Measurements from ENCODE around the gene ADCY3. TPM values are rescaled to one million over a fixed set of nuclear protein-coding genes. Genes with fewer than 3 reads are reported as not detected.

The ADCY3 gene
- total RNA-seq, 2 experiments from 2014 or later, result 46.3 to 47.9 TPM

DNA sequence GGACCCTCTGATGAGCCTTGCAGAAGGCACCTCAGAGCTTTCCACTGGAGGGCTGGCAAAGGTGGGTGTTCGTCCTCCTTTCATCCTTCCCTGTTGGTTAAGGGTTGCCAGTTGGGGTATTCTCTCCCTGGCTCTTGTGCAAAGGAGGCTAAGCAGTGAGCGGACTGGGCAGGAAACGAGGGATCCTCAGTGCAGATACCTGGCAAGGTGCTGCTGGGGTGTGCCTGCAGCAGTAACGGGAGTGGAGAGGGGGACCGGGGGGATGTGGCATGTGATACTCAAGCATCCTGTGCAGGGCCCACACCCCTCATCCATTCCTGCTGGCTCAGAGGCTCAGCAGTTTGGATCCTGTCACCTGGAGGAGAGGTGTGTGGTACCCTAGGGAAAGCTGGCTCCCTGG is 4.2 kb upstream of the ADCY3 start:
- Mint-ChIP-seq H3K4me1 (ENCODE audit: low read depth) (peaks cover 6% of the 10 kb centered on the region), H3K4me3 (no peak overlapping the region), H3K27me3 (no peaks in the 10 kb centered on the region), H3K27ac (no peak overlapping the region), H3K9me3 (no peaks in the 10 kb centered on the region), H3K36me3 (ENCODE audit: low read depth) (no peaks in the 10 kb centered on the region)
- POLR2A ChIA-PET, result interaction anchor here (0.6 to 0.7 kb wide), 2 partner anchors 147 to 548 kb away, joined by 3 to 4 read pairs; no protein-coding TSS in a partner anchor
- TF ChIP-seq, protein P1, sequence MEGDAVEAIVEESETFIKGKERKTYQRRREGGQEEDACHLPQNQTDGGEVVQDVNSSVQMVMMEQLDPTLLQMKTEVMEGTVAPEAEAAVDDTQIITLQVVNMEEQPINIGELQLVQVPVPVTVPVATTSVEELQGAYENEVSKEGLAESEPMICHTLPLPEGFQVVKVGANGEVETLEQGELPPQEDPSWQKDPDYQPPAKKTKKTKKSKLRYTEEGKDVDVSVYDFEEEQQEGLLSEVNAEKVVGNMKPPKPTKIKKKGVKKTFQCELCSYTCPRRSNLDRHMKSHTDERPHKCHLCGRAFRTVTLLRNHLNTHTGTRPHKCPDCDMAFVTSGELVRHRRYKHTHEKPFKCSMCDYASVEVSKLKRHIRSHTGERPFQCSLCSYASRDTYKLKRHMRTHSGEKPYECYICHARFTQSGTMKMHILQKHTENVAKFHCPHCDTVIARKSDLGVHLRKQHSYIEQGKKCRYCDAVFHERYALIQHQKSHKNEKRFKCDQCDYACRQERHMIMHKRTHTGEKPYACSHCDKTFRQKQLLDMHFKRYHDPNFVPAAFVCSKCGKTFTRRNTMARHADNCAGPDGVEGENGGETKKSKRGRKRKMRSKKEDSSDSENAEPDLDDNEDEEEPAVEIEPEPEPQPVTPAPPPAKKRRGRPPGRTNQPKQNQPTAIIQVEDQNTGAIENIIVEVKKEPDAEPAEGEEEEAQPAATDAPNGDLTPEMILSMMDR (IDR thresholded peaks at IDR 0.05), result no peak
- DNase-seq (no peak), ATAC-seq (no peak)
- CTCF ChIA-PET, result no interaction called here
- intact Hi-C loops (cut with micrococcal nuclease), result no loop called here

DNA sequence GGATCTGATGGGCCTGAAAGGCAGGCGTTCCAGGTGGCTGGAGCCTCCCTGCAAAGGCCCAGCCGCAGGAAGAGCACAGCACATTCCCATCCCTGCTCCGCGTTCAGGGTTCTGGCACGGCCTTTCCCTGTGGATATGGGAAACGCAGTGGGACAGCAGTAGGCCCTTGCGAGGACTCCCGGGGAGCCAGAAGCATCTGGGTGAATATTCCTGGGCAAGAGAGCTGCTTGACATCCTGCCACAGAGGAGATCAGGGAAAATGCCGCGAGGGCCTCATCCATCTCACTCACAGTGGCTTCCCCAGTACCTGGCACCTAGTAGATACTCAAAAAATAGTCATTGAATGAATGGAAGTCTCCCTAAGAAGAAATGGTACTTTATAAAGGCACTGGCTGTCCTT is 3.1 kb upstream of the ADCY3 start:
- H3K4me3 Mint-ChIP-seq, result no peak overlapping the region
- ChIA-PET POLR2A (no interaction called here), CTCF (no interaction called here)
- DNase-seq (no peak), ATAC-seq (no peak)
- H3K9me3 Mint-ChIP-seq, result no peaks in the 10 kb centered on the region
- H3K27ac Mint-ChIP-seq, result no peak overlapping the region
- intact Hi-C loops (cut with micrococcal nuclease), result no loop called here
- TF ChIP-seq, protein P1 (IDR thresholded peaks at IDR 0.05), result no peak
- H3K27me3 Mint-ChIP-seq, result no peaks in the 10 kb centered on the region
- H3K4me1 Mint-ChIP-seq (ENCODE audit: low read depth), result peaks cover 18% of the 10 kb centered on the region
- H3K36me3 Mint-ChIP-seq (ENCODE audit: low read depth), result peaks cover 5% of the 10 kb centered on the region

DNA sequence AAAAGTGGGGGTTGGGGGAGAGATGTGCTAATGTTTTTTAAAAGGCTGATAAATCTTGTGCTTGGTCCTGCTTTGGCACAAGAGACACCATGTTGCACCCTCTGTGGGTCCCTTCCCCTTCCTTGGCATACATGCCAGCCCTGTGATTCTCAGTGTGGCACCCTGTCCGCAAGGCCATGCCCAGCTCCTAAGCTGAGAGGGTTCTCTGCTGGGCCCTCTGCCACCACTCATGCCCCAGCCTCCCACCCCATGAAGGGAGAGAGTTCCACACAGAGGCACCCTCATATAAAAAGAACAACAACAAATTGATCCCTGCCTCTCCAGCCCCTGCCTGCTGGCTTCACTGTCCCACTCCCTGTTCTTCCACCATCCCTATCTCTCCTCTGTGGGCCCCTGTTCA is 2.5 kb upstream of the ADCY3 start:
- POLR2A ChIA-PET, result no interaction called here
- TF ChIP-seq, protein P1 (IDR thresholded peaks at IDR 0.05), result no peak
- intact Hi-C loops (cut with micrococcal nuclease), result no loop called here
- H3K9me3 Mint-ChIP-seq, result no peaks in the 10 kb centered on the region
- CTCF ChIA-PET, result no interaction called here
- H3K4me3 Mint-ChIP-seq, result no peak overlapping the region
- H3K27ac Mint-ChIP-seq, result no peak overlapping the region
- no peaks in the 10 kb centered on the region for H3K27me3 Mint-ChIP-seq
- no peak for DNase-seq
- H3K36me3 Mint-ChIP-seq (ENCODE audit: low read depth), result peaks cover 11% of the 10 kb centered on the region
- ATAC-seq, result no peak
- peaks cover 24% of the 10 kb centered on the region for H3K4me1 Mint-ChIP-seq (ENCODE audit: low read depth)

DNA sequence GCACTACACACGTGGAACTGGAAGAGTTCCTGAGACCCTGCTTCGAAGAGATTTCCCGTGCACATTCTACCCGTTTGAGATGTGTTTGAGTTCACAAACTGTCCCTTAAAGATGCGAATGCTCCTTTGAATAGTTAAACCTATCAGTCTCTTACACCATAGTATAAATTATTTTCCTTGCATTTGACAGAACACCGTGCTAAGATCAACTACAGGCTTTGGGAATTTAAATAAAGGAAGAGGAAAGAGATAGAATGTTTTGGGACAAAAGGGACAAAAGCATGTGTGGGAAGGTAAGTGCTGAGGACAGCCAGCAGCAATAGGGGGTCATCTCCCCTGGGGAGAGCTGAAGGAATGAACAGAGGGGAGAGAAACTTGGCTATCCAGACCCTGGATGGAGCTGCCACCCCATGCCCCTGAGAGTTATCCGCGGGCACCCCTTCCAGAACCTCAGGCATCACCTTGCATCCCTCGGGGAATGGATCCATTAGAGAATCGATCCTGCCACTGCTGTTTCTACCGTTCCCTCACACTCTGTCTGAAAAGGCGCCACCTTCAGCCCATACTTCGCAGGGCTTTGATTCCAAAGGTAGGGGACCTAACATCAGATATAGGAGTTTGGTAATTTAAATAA is 888 bp upstream of the ADCY3 start:
- no peak for ATAC-seq
- H3K9me3 Mint-ChIP-seq, result no peaks in the 10 kb centered on the region
- H3K4me3 Mint-ChIP-seq, result peak overlapping the region; percentile 58
- intact Hi-C loops (cut with micrococcal nuclease), result no loop called here
- DNase-seq, result peak; percentile 38
- POLR2A ChIA-PET, result interaction anchor here (1.4 kb wide), 1 partner anchor 24 kb away, joined by 4 read pairs; no protein-coding TSS in a partner anchor
- peaks cover 20% of the 10 kb centered on the region for H3K36me3 Mint-ChIP-seq (ENCODE audit: low read depth)
- no peaks in the 10 kb centered on the region for H3K27me3 Mint-ChIP-seq
- H3K4me1 Mint-ChIP-seq (ENCODE audit: low read depth), result peaks cover 33% of the 10 kb centered on the region
- CTCF ChIA-PET, result interaction anchor here (1.1 kb wide), 1 partner anchor 512 kb away, joined by 3 read pairs; no protein-coding TSS in a partner anchor
- TF ChIP-seq, protein P1 (IDR thresholded peaks at IDR 0.05), result peak; percentile 50
- H3K27ac Mint-ChIP-seq, result no peak overlapping the region

DNA sequence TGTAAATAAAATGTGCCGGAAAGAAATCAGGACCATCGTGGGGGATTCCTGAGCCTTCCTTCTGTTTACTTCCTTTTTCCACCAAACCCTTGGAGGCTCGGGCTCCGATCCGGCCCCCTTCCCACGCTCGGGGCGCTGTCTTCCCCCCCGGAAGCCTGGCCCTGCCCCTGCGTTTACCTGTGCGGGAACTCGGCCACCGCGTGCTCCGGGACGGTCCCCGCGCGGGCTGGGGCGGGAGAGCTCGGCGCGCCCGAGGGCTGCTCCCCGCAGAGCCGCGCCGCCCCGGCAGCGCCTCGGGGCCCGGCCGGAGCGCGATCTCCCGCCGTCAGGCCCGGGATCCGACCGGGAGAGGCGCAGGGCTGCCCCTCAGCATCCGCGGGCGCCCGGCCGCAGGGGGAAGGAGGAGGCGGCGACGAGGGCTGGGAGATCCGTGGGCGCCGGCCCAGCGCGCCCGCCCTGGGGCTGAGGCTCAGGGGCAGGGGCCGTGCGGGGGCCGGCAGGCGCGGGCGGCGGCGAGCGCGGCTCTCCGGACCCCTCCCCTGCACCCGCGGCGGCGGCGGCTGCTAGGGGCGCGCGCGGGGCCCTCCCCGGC is 435 bp downstream of the ADCY3 start:
- peak overlapping the region; percentile 89 for H3K4me3 Mint-ChIP-seq
- peaks cover 38% of the 10 kb centered on the region for H3K4me1 Mint-ChIP-seq (ENCODE audit: low read depth)
- TF ChIP-seq, protein P1 (IDR thresholded peaks at IDR 0.05), result no peak
- intact Hi-C loops (cut with micrococcal nuclease), result no loop called here
- no peaks in the 10 kb centered on the region for H3K27me3 Mint-ChIP-seq
- no peaks in the 10 kb centered on the region for H3K9me3 Mint-ChIP-seq
- peak; percentile 25 for ATAC-seq
- ChIA-PET CTCF (interaction anchor here (1.5 kb wide), 1 partner anchor 92 kb away, joined by 3 read pairs; no protein-coding TSS in a partner anchor), POLR2A (interaction anchor here (0.6 to 2.8 kb wide), 4 partner anchors 9 to 127 kb away, joined by 3 to 9 read pairs (median 3); partner anchors contain the start of genes CENPO and PTRHD1)
- peaks cover 26% of the 10 kb centered on the region for H3K36me3 Mint-ChIP-seq (ENCODE audit: low read depth)
- DNase-seq, result peak; percentile 34
- H3K27ac Mint-ChIP-seq, result peak overlapping the region; percentile 88
